H1 (cell line): Measurements from ENCODE around the gene PDZRN3. TPM values are rescaled to one million over a fixed set of nuclear protein-coding genes. Genes with fewer than 3 reads are reported as not detected.

ENCODE experiments used
- CTCF ChIA-PET: fragments of 300-600 bp; sonication (Branson Sonifier 250); formaldehyde crosslinking; loops from one replicate; lab custom pipeline; 2021; ENCODE audit not compliant: partially characterized antibody; lab: Charles Lee
- POLR2A ChIA-PET: fragments of 300-600 bp; sonication (Branson Sonifier 250); formaldehyde crosslinking; loops from one replicate; lab custom pipeline; 2021; ENCODE audit warnings: inconsistent platforms; ENCODE audit not compliant: partially characterized antibody; lab: Charles Lee
- DNase-seq, 2 experiments: peaks; one replicate each; pipeline versions ENCODE4 v3.0.0 to v3.0.0-alpha.2; 2010 to 2022; ENCODE audit warnings: low spot score in 2 of 2, low read depth in 1 of 2, mixed read lengths in 1 of 2
- FAIRE-seq: peaks from 2 replicates; lab custom pipeline; 2011; peaks lifted over from hg19 to GRCh38; lab: Jason Lieb, UNC
- H2AFZ ChIP-seq: 2 replicates; pipeline ENCODE4 v1.8.1; 2012; ENCODE audit warnings: low read length, inconsistent platforms
- H2AK5ac ChIP-seq: 2 replicates; pipeline ENCODE4 v1.6.1; 2013; ENCODE audit warnings: low read depth, low read length
- H2BK120ac ChIP-seq: replicated peaks from 2 replicates; pipeline ENCODE3; 2013; ENCODE audit warnings: low read depth, low read length, inconsistent platforms
- H2BK12ac ChIP-seq: 2 replicates; pipeline ENCODE4 v1.6.1; 2013; ENCODE audit warnings: low read depth, low read length
- H2BK15ac ChIP-seq: 2 replicates; pipeline ENCODE4 v1.6.1; 2013; ENCODE audit warnings: low read length
- H2BK20ac ChIP-seq: 2 replicates; pipeline ENCODE4 v1.6.1; 2013; ENCODE audit warnings: low read length
- H2BK5ac ChIP-seq: 2 replicates; pipeline ENCODE4 v1.6.1; 2013; ENCODE audit warnings: low read depth, low read length
- H3K14ac ChIP-seq: 2 replicates; pipeline ENCODE4 v1.6.1; 2013; ENCODE audit warnings: inconsistent platforms; ENCODE audit not compliant: insufficient read length
- H3K18ac ChIP-seq: 2 replicates; pipeline ENCODE4 v1.6.1; 2013; ENCODE audit warnings: low read length; ENCODE audit errors: extremely low read depth
- H3K23ac ChIP-seq: 2 replicates; pipeline ENCODE4 v1.6.1; 2013; ENCODE audit warnings: inconsistent platforms; ENCODE audit not compliant: insufficient read length
- H3K23me2 ChIP-seq: 2 replicates; pipeline ENCODE4 v1.6.1; 2013; ENCODE audit warnings: low read depth, low read length
- H3K27ac ChIP-seq: 2 replicates; pipeline ENCODE4 v1.6.1; 2011; ENCODE audit warnings: low read depth, low read length, inconsistent platforms
- H3K27me3 ChIP-seq, 4 experiments: replicated peaks in 1 of 4; 1 replicate in 1 of 4; 2 replicates in 3 of 4; pipeline versions ENCODE4 v1.6.1 to v1.8.1; 2011 to 2013; ENCODE audit warnings: low read length in 3 of 4, mild to moderate bottlenecking in 3 of 4, inconsistent platforms in 2 of 4, mixed read lengths in 2 of 4, moderate library complexity in 1 of 4; ENCODE audit not compliant: control insufficient read depth in 3 of 4, insufficient read depth in 3 of 4; ENCODE audit errors: extremely low read depth in 1 of 4
- H3K36me3 ChIP-seq, 4 experiments: 2 replicates each; pipeline versions ENCODE4 v1.6.1 to v1.8.1; 2011 to 2013; ENCODE audit warnings: mild to moderate bottlenecking in 4 of 4, low read length in 3 of 4, moderate library complexity in 2 of 4, control low read depth in 1 of 4, inconsistent platforms in 1 of 4; ENCODE audit not compliant: insufficient read depth in 4 of 4, control insufficient read depth in 2 of 4
- H3K4ac ChIP-seq: replicated peaks from 2 replicates; pipeline ENCODE3; 2013; ENCODE audit warnings: low read length, low read depth, mixed read lengths, inconsistent platforms; ENCODE audit not compliant: insufficient read length
- H3K4me1 ChIP-seq, 4 experiments: replicated peaks in 1 of 4; 1 replicate in 1 of 4; 2 replicates in 3 of 4; pipeline versions ENCODE4 v1.6.1 to v1.8.1; 2011 to 2013; ENCODE audit warnings: low read length in 3 of 4, inconsistent platforms in 2 of 4, mixed read lengths in 1 of 4; ENCODE audit not compliant: insufficient read depth in 4 of 4, control insufficient read depth in 3 of 4
- H3K4me2 ChIP-seq, 2 experiments: 2 replicates each; pipeline versions ENCODE4 v1.6.1 to v1.8.1; 2011 to 2013; ENCODE audit warnings: low read depth in 2 of 2, low read length in 2 of 2, control low read depth in 1 of 2, inconsistent platforms in 1 of 2, mild to moderate bottlenecking in 1 of 2; ENCODE audit not compliant: insufficient read depth in 1 of 2
- H3K4me3 ChIP-seq, 4 experiments: fragments of 200-600, 300-600 bp in 1 of 4; sonication (generic), shearing (Covaris generic), sonication (Bioruptor Twin) in 1 of 4; 2 replicates each; pipeline versions ENCODE4 v1.5.1 to v1.8.1; 2011 to 2016; ENCODE audit warnings: low read length in 4 of 4, low read depth in 3 of 4, control low read depth in 2 of 4, inconsistent platforms in 2 of 4, mild to moderate bottlenecking in 2 of 4, mixed read lengths in 1 of 4, moderate library complexity in 1 of 4; ENCODE audit not compliant: insufficient read depth in 2 of 4; ENCODE audit errors: extremely low read depth in 1 of 4
- H3K56ac ChIP-seq: replicated peaks from 2 replicates; pipeline ENCODE3; 2013; ENCODE audit warnings: low read depth, mild to moderate bottlenecking, mixed read lengths, low read length, inconsistent platforms; ENCODE audit not compliant: insufficient read length
- H3K79me1 ChIP-seq: 2 replicates; pipeline ENCODE4 v1.6.1; 2013; ENCODE audit warnings: low read depth, low read length, control low read depth
- H3K79me2 ChIP-seq, 2 experiments: 2 replicates each; pipeline versions ENCODE4 v1.6.1 to v1.8.1; 2012 to 2013; ENCODE audit warnings: low read length in 2 of 2, mild to moderate bottlenecking in 2 of 2, inconsistent platforms in 1 of 2; ENCODE audit not compliant: insufficient read depth in 2 of 2, control insufficient read depth in 1 of 2
- H3K9ac ChIP-seq, 4 experiments: replicated peaks in 1 of 4; 1 replicate in 1 of 4; 2 replicates in 3 of 4; pipeline versions ENCODE4 v1.6.1 to v1.8.1; 2011 to 2013; ENCODE audit warnings: low read depth in 3 of 4, low read length in 3 of 4, control low read depth in 2 of 4, mild to moderate bottlenecking in 2 of 4, moderate library complexity in 2 of 4, inconsistent platforms in 1 of 4; ENCODE audit errors: extremely low read depth in 1 of 4
- H3K9me3 ChIP-seq, 2 experiments: 2 replicates each; pipeline versions ENCODE4 v1.6.1 to v1.8.1; 2012 to 2013; ENCODE audit warnings: mild to moderate bottlenecking in 2 of 2, moderate library complexity in 2 of 2, control low read depth in 1 of 2, inconsistent platforms in 1 of 2, low read depth in 1 of 2, low read length in 1 of 2, mixed read lengths in 1 of 2; ENCODE audit not compliant: insufficient read depth in 2 of 2
- H4K20me1 ChIP-seq, 2 experiments: replicated peaks in 1 of 2; 2 replicates each; pipeline versions ENCODE3 to v1.8.1; 2011 to 2013; ENCODE audit warnings: inconsistent platforms in 2 of 2, low read length in 2 of 2, mild to moderate bottlenecking in 1 of 2; ENCODE audit not compliant: insufficient read depth in 2 of 2, control insufficient read depth in 1 of 2
- H4K5ac ChIP-seq: 2 replicates; pipeline ENCODE4 v1.6.1; 2013; ENCODE audit warnings: low read length, low read depth, mixed read lengths, inconsistent platforms; ENCODE audit not compliant: insufficient read length
- H4K8ac ChIP-seq: 2 replicates; pipeline ENCODE4 v1.8.0; 2013; ENCODE audit warnings: mild to moderate bottlenecking, moderate library complexity, low read length, inconsistent platforms; ENCODE audit not compliant: insufficient read depth; ENCODE audit errors: extremely low read depth
- H4K91ac ChIP-seq: replicated peaks from 2 replicates; pipeline ENCODE3; 2013; ENCODE audit warnings: low read length, mixed read lengths, inconsistent platforms; ENCODE audit not compliant: insufficient read length
- POLR2AphosphoS5 ChIP-seq: IDR thresholded peaks from 2 replicates; pipeline ENCODE4 v1.6.1; 2011; ENCODE audit warnings: low read depth, low read length
- SIN3A ChIP-seq, 2 experiments: IDR thresholded peaks in 1 of 2; conservative IDR thresholded peaks in 1 of 2; 2 replicates each; pipeline ENCODE4 v1.6.1; 2011 to 2012; ENCODE audit warnings: low read length in 2 of 2, improper control_type of control experiment in 1 of 2, low read depth in 1 of 2, mild to moderate bottlenecking in 1 of 2
- WGBS, 2 experiments: shearing (Covaris generic) in 1 of 2; methylation state at CpG; one replicate each; pipeline versions ENCODE4 v1.1.6 to v1.1.7; 2013 to 2015; ENCODE audit warnings: low lambda C conversion rate in 2 of 2, mixed read lengths in 2 of 2, inconsistent platforms in 1 of 2, low coverage in 1 of 2, missing lambda C conversion rate in 1 of 2; ENCODE audit not compliant: insufficient replicate concordance in 2 of 2, insufficient coverage in 1 of 2, insufficient read length in 1 of 2; ENCODE audit errors: extremely low coverage in 1 of 2, missing lambda C conversion rate in 1 of 2; 5-methylcytosine and 5-hydroxymethylcytosine counted together
- polyA plus RNA-seq, 7 experiments: library from polyadenylated mRNA; depleted of rRNA in 3 of 7; stranded (reverse) in 5 of 7; unstranded in 2 of 7; fragments of >200 nt in 5 of 7; fragments of 200-250 nt in 2 of 7; gene quantifications; 1 replicate in 5 of 7; 2 replicates in 1 of 7; 4 replicates in 1 of 7; pipeline versions ENCODE4 v1.2.1 to v1.2.3, GENCODE V29; 2011 to 2013; ENCODE audit warnings: missing spikeins in 2 of 7, mixed read lengths in 2 of 7
- total RNA-seq: library from RNA; stranded (reverse); fragmentation: NEBNext Ultra II Directional; extraction: Animal tissue kit (Norgen Biotek cat#: 25700); gene quantifications from 2 replicates; pipeline ENCODE4 v1.2.1, GENCODE V29; 2021

The PDZRN3 gene
- total and polyA plus RNA-seq, 2 of the 8 experiments (the other 6 are each of a cell fraction or from before 2014, with no cell fraction given): 4.2 to 20.5 TPM

GRCh38 chr3:73385568-73385967, 239.2 kb downstream of the PDZRN3 start:
- DNase-seq (no peak), FAIRE-seq (no peak)
- Histone ChIP-seq H3K27ac (no peak overlapping the region), H3K23ac (no peak overlapping the region), H3K4me1 (no peaks in the 10 kb centered on the region), H2AK5ac (no peak overlapping the region), H3K36me3 (peaks cover 2 to 27% (median 13%) of the 10 kb centered on the region in 4 experiments; a peak in 6 of 8 replicates), H3K23me2 (no peaks in the 10 kb centered on the region), H3K9me3 (no peaks in the 10 kb centered on the region), H2BK15ac (no peak overlapping the region), H4K20me1 (no peaks in the 10 kb centered on the region), H2BK120ac (no peak overlapping the region), H3K4me3 (no peak overlapping the region), H3K56ac (no peak overlapping the region), H3K18ac (no peak overlapping the region), H3K27me3 (no peaks in the 10 kb centered on the region), H3K79me1 (no peaks in the 10 kb centered on the region; the same call in 1 of the 2 replicates), H3K9ac (no peak overlapping the region), H3K4me2 (no peak overlapping the region), H2BK20ac (no peak overlapping the region), H2AFZ (no peak overlapping the region), H4K8ac (no peak overlapping the region), H3K79me2 (no peaks in the 10 kb centered on the region), H2BK5ac (no peak overlapping the region), H4K91ac (no peak overlapping the region), H3K14ac (no peak overlapping the region), H4K5ac (no peak overlapping the region), H3K4ac (no peak overlapping the region), H2BK12ac (no peak overlapping the region)
- 95% methylated on average over 4 of the region's 4 CpGs; no CpG with 5 or more reads in 1 of the 2 experiments for WGBS, 2 experiments
- ChIA-PET POLR2A (interaction anchor here (0.6 kb wide), 1 partner anchor 129 kb away, joined by 3 read pairs; no protein-coding TSS in a partner anchor), CTCF (interaction anchor here (0.7 to 2.6 kb wide), 4 partner anchors 19 to 285 kb away, joined by 3 to 7 read pairs (median 4); no protein-coding TSS in a partner anchor)
- TF ChIP-seq SIN3A (conservative IDR thresholded peaks at IDR 0.05 in 1 of 2, IDR thresholded peaks at IDR 0.05 in 1 of 2; ENCODE audit: low read depth in 1 of 2, low read length in 2 of 2): no peak
- TF ChIP-seq POLR2AphosphoS5: no peak
